Measurements from ENCODE around the gene AHSG. TPM values are rescaled to one million over a fixed set of nuclear protein-coding genes. Genes with fewer than 3 reads are reported as not detected.

AHSG gene
- total and polyA plus RNA-seq, 4 donors, result 0.03 to 0.92 (median 0.20) TPM; not detected in 1

DNA sequence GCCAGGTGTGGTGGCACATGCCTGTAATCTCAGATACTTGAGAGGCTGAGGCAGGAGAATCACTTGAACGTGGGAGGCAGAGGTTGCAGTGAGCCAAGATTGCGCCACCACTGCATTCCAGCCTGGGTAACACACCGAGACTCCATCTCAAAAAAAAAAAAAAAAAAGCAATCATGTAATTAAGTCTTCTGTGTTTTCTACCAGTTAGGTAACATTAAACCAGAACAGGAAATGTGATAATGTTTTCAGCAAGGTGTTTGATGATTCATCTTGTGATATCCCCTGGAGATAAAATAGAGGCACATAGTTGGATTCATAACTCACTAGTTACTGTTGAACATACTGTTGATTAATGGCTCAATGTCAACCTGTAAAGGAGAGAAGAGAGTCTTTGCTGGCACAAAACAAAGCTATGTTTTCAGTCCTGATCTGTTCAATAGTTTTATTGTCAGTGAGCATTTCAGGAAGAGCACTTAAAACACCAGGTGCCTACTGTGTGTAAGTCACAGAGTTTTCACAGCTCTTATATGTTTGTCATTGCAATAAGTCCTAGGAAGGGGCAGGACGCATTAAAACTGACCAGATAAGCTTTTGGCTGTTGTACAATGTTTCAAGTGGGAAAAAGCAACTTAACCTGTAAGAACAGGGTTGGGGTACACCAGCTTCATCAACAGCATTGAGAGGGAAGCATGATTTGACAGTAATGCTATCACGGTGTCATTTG lies 22.8 kb upstream of the AHSG start:
- no peaks in the 10 kb centered on the region for H3K9me3 ChIP-seq (ENCODE audit: control insufficient read depth in 4 of 4, insufficient read depth in 3 of 4, low read length in 3 of 4)
- TF ChIP-seq CTCF (IDR thresholded peaks at IDR 0.05; ENCODE audit: control extremely low read depth, extremely low read depth), result no peak
- H3K27me3 ChIP-seq (ENCODE audit: control insufficient read depth in 3 of 3, insufficient read depth in 3 of 3, low read length in 2 of 3), result no peaks in the 10 kb centered on the region
- no peaks in the 10 kb centered on the region for H3K4me1 ChIP-seq (ENCODE audit: control insufficient read depth in 5 of 5, insufficient read depth in 5 of 5, low read length in 5 of 5)
- no peak overlapping the region for H3K27ac ChIP-seq (ENCODE audit: low read depth in 1 of 2, low read length in 1 of 2)
- DNase-seq, result no peak
- H3K4me3 ChIP-seq, result no peak overlapping the region
- peaks cover 0 to 5% (median 2%) of the 10 kb centered on the region in 4 donors for H3K36me3 ChIP-seq (ENCODE audit: control insufficient read depth in 4 of 4, insufficient read depth in 4 of 4, low read length in 4 of 4)
- peak; percentile 37 for ATAC-seq (ENCODE audit: insufficient read depth, low FRiP score)
- 55 to 62% methylated on average over 5 of the region's 5 CpGs for WGBS, 2 donors
- no peak overlapping the region for H3K9ac ChIP-seq (ENCODE audit: insufficient read depth in 1 of 2, low read length in 2 of 2)

DNA sequence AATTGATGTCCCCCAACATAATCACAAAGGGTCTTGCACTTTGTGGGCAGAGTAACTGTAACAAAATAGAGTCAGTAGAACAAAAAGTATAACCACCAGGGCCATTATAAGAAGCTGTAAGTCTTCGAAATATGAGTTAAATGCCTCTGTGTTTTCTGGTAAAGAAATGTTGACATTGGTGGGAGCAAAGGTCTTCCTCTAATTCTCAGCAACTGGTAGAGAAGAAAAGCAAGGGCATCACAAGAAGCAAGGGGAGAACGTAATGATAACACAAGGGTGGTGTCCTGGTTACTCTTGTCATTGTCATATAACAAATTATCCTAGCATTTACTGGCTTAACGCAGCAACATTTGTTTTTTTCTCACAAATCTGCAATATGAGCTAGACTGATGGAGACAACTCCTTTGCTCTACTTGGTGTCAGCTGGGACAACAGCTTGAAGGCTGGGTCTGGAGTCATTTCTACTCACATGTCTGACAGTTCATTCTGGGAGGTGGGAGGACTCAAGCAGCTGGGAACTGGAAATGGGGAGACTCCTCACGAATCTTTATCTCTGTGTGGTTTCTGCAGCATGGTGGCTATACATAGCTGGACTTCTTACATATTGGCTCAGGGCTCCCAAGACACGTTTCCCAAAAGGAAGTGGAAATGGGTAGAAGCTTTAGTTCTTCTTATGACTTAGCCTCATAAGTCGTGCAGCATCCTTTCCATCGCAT lies 22.1 kb upstream of the AHSG start:
- no peak for TF ChIP-seq CTCF (IDR thresholded peaks at IDR 0.05; ENCODE audit: control extremely low read depth, extremely low read depth)
- no peaks in the 10 kb centered on the region for H3K27me3 ChIP-seq (ENCODE audit: control insufficient read depth in 3 of 3, insufficient read depth in 3 of 3, low read length in 2 of 3)
- no peak for ATAC-seq (ENCODE audit: insufficient read depth, low FRiP score)
- H3K9ac ChIP-seq (ENCODE audit: insufficient read depth in 1 of 2, low read length in 2 of 2), result no peak overlapping the region
- peaks cover 0 to 3% (median under 1%) of the 10 kb centered on the region in 4 donors for H3K36me3 ChIP-seq (ENCODE audit: control insufficient read depth in 4 of 4, insufficient read depth in 4 of 4, low read length in 4 of 4)
- no peaks in the 10 kb centered on the region for H3K9me3 ChIP-seq (ENCODE audit: control insufficient read depth in 4 of 4, insufficient read depth in 3 of 4, low read length in 3 of 4)
- H3K4me1 ChIP-seq (ENCODE audit: control insufficient read depth in 5 of 5, insufficient read depth in 5 of 5, low read length in 5 of 5), result no peaks in the 10 kb centered on the region
- H3K4me3 ChIP-seq, result no peak overlapping the region
- no peak for DNase-seq
- WGBS, 2 donors, result 74 to 75% methylated on average over 7 of the region's 7 CpGs
- no peak overlapping the region for H3K27ac ChIP-seq (ENCODE audit: low read depth in 1 of 2, low read length in 1 of 2)

DNA sequence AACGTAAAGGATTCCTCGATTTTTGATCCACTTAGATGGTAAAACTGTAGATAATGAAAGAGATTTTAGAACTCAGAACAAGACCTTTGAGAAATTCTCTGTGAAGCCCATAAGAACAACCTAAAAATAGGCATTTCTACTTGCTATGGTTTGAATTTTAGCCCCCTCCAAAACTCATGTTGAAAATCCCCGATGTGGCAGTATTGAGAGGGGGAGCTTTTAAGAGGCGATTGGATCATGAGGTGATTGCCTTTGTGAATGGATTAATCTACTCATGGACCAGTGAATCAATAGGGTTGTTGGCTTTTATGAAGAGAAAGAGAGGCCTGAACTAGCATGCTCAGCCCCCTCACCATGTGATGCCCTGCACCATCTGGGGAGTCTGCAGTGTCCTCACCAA lies 20.2 kb upstream of the AHSG start:
- H3K36me3 ChIP-seq (ENCODE audit: control insufficient read depth in 4 of 4, insufficient read depth in 4 of 4, low read length in 4 of 4), result no peaks in the 10 kb centered on the region
- WGBS, 2 donors, result 91 to 96% methylated on average over 4 of the region's 4 CpGs
- ATAC-seq (ENCODE audit: insufficient read depth, low FRiP score), result no peak

More for the DNA sequence above, 20.2 kb upstream of the AHSG start:
- Histone ChIP-seq H3K9me3 (ENCODE audit: control insufficient read depth in 4 of 4, insufficient read depth in 3 of 4, low read length in 3 of 4) (no peaks in the 10 kb centered on the region), H3K4me3 (no peak overlapping the region), H3K27me3 (ENCODE audit: control insufficient read depth in 3 of 3, insufficient read depth in 3 of 3, low read length in 2 of 3) (no peaks in the 10 kb centered on the region), H3K4me1 (ENCODE audit: control insufficient read depth in 5 of 5, insufficient read depth in 5 of 5, low read length in 5 of 5) (no peaks in the 10 kb centered on the region), H3K9ac (ENCODE audit: insufficient read depth in 1 of 2, low read length in 2 of 2) (no peak overlapping the region), H3K27ac (ENCODE audit: low read depth in 1 of 2, low read length in 1 of 2) (no peak overlapping the region)
- TF ChIP-seq CTCF (IDR thresholded peaks at IDR 0.05; ENCODE audit: control extremely low read depth, extremely low read depth), result no peak
- DNase-seq, result no peak
